Peyer's patch (tissue), 4 donors: ENCODE results near the gene NHEJ1.

Source experiments
- CTCF ChIP-seq, 6 experiments: fragments of 450-650 bp in 4 of 6; fragments of 200-600 bp in 2 of 6; sonication (generic) in 1 of 6; IDR thresholded peaks; one replicate each; pipeline ENCODE4 v1.5.1; 2017 to 2019; ENCODE audit warnings: antibody characterized with exemption in 6 of 6, mild to moderate bottlenecking in 3 of 6, moderate library complexity in 1 of 6
- POLR2A ChIP-seq, 2 donors: fragments of 450-650 bp; IDR thresholded peaks; one replicate each; pipeline ENCODE4 v1.5.1; 2017; ENCODE audit warnings: antibody characterized with exemption in 2 of 2, mild to moderate bottlenecking in 2 of 2, moderate library complexity in 2 of 2

DNA sequence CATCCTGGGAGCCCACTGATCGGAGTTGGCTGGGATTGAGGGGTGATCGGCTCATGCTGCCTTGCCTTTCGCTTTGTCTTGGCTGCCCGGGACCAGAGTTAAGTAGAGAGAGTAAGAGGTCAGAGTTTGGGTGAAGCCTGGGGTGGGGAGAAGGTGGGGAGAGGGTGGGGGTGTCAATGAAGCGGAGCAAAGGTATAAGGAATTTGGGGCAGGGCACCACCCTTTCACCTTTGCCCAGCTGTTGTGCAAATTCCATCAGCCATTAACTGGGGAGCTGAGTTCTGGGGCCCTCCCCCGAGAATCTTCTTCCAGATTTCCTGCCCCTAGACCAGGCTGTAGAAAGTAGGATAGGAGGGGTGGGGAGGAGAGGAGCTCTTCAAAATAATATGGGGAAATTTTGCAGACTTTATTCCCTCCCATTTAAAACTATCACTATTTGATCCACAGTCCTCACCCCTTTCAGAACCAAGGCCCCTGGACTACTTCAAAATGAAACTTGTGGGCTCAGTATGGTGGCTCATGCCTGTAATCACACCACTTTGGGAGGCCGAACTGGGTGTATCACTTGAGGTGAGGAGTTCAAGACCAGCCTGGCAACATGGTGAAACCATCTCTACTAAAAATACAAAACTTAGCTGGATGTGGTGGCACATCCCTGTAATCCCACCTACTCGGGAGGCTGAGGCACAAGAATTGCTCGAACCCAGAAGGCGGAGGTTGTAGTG lies 9.5 kb upstream of the NHEJ1 start, which contains the start of gene SLC23A3:
- TF ChIP-seq CTCF (IDR thresholded peaks at IDR 0.05) (no peak), POLR2A (IDR thresholded peaks at IDR 0.05) (peak in 1 of 2 donors; percentile 43)
